ENCODE data around the gene TMEM248. TPM values are rescaled to one million over a fixed set of nuclear protein-coding genes. Genes with fewer than 3 reads are reported as not detected.

Gene TMEM248
- total and polyA plus RNA-seq, 2 donors (not counting 3 experiments of a cell fraction or from before 2014, with no cell fraction given), result 107 to 220 TPM

- no TSS peak for BruUV-seq (replicated peaks)
- peaks cover 29% of the 10 kb centered on the region for H3K79me2 ChIP-seq (ENCODE audit: control insufficient read depth, insufficient read depth, low read length)
- dilution Hi-C loops (cut with MboI; ENCODE audit: extremely low pct_ligation_motif_present, low sequenced_read_pairs), result no loop called here
These were observed 1.3 kb upstream of the TMEM248 start for GRCh38 chr7:66919704-66920103.

More at GRCh38 chr7:66919704-66920103, 1.3 kb upstream of the TMEM248 start:
- no peaks in the 10 kb centered on the region for H4K20me1 ChIP-seq (replicated peaks; ENCODE audit: control insufficient read depth, extremely low read depth, insufficient read depth, low read length)
- H3K27me3 ChIP-seq (ENCODE audit: control insufficient read depth in 2 of 2, insufficient read depth in 2 of 2, low read length in 2 of 2), result no peaks in the 10 kb centered on the region
- TF ChIP-seq FOS (IDR thresholded peaks at IDR 0.05; ENCODE audit: borderline replicate concordance, insufficient read depth, low read length) (no peak), JUN (IDR thresholded peaks at IDR 0.05; ENCODE audit: borderline replicate concordance, insufficient read depth, insufficient read length, low read depth) (no peak), POLR2AphosphoS5 (IDR thresholded peaks at IDR 0.05; ENCODE audit: insufficient read depth, low read depth, low read length) (no peak), EZH2 (IDR thresholded peaks at IDR 0.05; ENCODE audit: borderline replicate concordance, low read depth, low read length, severe bottlenecking) (no peak), POLR2A (IDR thresholded peaks at IDR 0.05; ENCODE audit: low read depth, low read length) (no peak), GATA2 (IDR thresholded peaks at IDR 0.05; ENCODE audit: insufficient read depth, insufficient read length, low read depth, low read length) (no peak), CTCF (IDR thresholded peaks at IDR 0.05; ENCODE audit: extremely low read depth in 1 of 2, insufficient read depth in 1 of 2, low read depth in 1 of 2, low read length in 2 of 2) (no peak), MYC (IDR thresholded peaks at IDR 0.05; ENCODE audit: low read depth, low read length) (no peak)
- TF ChIP-seq, protein P1, sequence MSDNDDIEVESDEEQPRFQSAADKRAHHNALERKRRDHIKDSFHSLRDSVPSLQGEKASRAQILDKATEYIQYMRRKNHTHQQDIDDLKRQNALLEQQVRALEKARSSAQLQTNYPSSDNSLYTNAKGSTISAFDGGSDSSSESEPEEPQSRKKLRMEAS (IDR thresholded peaks at IDR 0.05; ENCODE audit: insufficient read depth, insufficient read length), result no peak
- no peak overlapping the region for H2AFZ ChIP-seq (ENCODE audit: low read depth, low read length)
- H3K9ac ChIP-seq (replicated peaks; ENCODE audit: extremely low read depth, insufficient read depth, low read length), result no peak overlapping the region
- H3K4me1 ChIP-seq (ENCODE audit: control insufficient read depth, extremely low read depth, insufficient read depth, low read length), result peaks cover 5% of the 10 kb centered on the region
- ChIA-PET CTCF (no interaction called here), POLR2A (no interaction called here)
- H3K4me3 ChIP-seq (replicated peaks in 1 of 3; ENCODE audit: insufficient read depth in 1 of 3, low read depth in 1 of 3, low read length in 3 of 3), result no peak overlapping the region
- FAIRE-seq (no peak), DNase-seq (ENCODE audit: low read depth, low spot score) (no peak)
- no peak overlapping the region for H3K4me2 ChIP-seq (ENCODE audit: insufficient read depth, low read length)
- H3K9me1 ChIP-seq (replicated peaks; ENCODE audit: control insufficient read depth, extremely low read depth, insufficient read depth, low read length), result no peaks in the 10 kb centered on the region
- intact Hi-C loops (cut with micrococcal nuclease), result loop anchor here (2.0 to 10.0 kb wide), 3 partner anchors 75 to 362 kb away; partner anchors contain the start of genes SBDS and TYW1
- no peaks in the 10 kb centered on the region for H3K9me3 ChIP-seq (replicated peaks; ENCODE audit: control insufficient read depth, insufficient read depth, low read length)
- no peaks in the 10 kb centered on the region for H3K36me3 ChIP-seq (ENCODE audit: control insufficient read depth in 2 of 2, extremely low read depth in 1 of 2, insufficient read depth in 2 of 2, low read length in 2 of 2)
- no peak overlapping the region for H3K27ac ChIP-seq (ENCODE audit: insufficient read depth, low read depth, low read length)
